Measurements from ENCODE around the gene CLASP1. TPM values are rescaled to one million over a fixed set of nuclear protein-coding genes. Genes with fewer than 3 reads are reported as not detected.

The CLASP1 gene
- total RNA-seq, 1 donor from 2014 or later: 110 TPM

DNA sequence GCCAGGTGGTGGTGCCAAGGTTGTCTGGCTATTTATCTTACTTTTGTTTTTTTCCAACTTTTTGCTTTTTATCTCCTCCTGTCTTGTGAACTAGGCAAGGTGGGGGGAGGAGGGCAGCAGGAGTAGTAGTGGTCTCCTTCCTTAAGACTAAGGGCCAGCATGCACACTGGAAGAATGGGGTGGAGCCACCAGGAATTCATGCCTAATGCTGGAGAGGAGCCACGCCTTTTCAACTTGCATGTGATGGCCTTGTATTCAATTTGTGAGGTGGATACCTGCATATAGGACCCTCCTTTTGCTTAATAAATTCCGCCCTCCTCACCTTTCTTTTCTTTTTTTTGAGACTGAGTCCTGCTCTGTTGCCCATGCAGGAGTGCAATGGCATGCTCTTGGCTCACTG lies 37.6 kb upstream of the CLASP1 start:
- Histone ChIP-seq H3K27ac (no peak overlapping the region), H3K79me2 (ENCODE audit: low read depth) (peaks cover 6% of the 10 kb centered on the region), H3K4me2 (peak overlapping the region; percentile 77), H3K4me1 (peaks cover 34% of the 10 kb centered on the region), H3F3A (ENCODE audit: low read depth) (peaks cover 32% of the 10 kb centered on the region), H3K36me3 (no peaks in the 10 kb centered on the region), H2AFZ (replicated peaks) (no peak overlapping the region), H4K20me1 (ENCODE audit: low read depth) (peaks cover 7% of the 10 kb centered on the region), H3K9me3 (ENCODE audit: low read depth) (no peaks in the 10 kb centered on the region), H3K4me3 (no peak overlapping the region), H3K27me3 (no peaks in the 10 kb centered on the region), H3K9ac (no peak overlapping the region)
- Mint-ChIP-seq H3K4me1 (peaks cover 32% of the 10 kb centered on the region), H3K27ac (no peak overlapping the region), H3K9me3 (peaks cover 15% of the 10 kb centered on the region), H3K36me3 (peaks cover 6% of the 10 kb centered on the region), H3K4me3 (no peak overlapping the region), H3K27me3 (ENCODE audit: insufficient read depth, low read depth) (peaks cover 2% of the 10 kb centered on the region)
- DNase-seq (ENCODE audit: low spot score): no peak
- TF ChIP-seq, protein P1, sequence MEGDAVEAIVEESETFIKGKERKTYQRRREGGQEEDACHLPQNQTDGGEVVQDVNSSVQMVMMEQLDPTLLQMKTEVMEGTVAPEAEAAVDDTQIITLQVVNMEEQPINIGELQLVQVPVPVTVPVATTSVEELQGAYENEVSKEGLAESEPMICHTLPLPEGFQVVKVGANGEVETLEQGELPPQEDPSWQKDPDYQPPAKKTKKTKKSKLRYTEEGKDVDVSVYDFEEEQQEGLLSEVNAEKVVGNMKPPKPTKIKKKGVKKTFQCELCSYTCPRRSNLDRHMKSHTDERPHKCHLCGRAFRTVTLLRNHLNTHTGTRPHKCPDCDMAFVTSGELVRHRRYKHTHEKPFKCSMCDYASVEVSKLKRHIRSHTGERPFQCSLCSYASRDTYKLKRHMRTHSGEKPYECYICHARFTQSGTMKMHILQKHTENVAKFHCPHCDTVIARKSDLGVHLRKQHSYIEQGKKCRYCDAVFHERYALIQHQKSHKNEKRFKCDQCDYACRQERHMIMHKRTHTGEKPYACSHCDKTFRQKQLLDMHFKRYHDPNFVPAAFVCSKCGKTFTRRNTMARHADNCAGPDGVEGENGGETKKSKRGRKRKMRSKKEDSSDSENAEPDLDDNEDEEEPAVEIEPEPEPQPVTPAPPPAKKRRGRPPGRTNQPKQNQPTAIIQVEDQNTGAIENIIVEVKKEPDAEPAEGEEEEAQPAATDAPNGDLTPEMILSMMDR (IDR thresholded peaks at IDR 0.05): no peak
- TF ChIP-seq EZH2phosphoT487 (IDR thresholded peaks at IDR 0.05): no peak
- TF ChIP-seq EZH2 (IDR thresholded peaks at IDR 0.05): no peak

DNA sequence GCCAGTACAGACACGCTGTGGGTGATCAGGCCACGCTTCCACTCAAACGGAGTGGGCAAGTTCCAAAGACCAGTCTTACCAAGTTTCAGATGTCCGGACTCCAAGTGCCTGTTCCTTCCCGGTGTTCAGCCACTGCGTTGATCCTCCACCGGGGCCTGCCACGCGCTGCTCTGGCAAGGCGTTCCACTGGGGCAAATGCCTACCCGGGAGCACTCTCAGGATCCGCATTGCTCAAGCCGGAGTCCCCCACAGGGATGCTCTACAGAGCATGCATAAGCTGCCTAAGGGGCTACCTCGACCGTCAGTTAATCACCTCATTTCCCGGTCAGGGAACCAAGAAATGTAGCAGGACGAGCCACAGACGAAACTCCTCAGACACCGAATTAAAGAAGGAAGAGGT lies 37.0 kb upstream of the CLASP1 start:
- Histone ChIP-seq H3K4me3 (no peak overlapping the region), H4K20me1 (ENCODE audit: low read depth) (peaks cover 7% of the 10 kb centered on the region), H3K9me3 (ENCODE audit: low read depth) (no peaks in the 10 kb centered on the region), H3K4me2 (peak overlapping the region; percentile 77), H3K4me1 (peaks cover 41% of the 10 kb centered on the region), H2AFZ (replicated peaks) (no peak overlapping the region), H3K27me3 (no peaks in the 10 kb centered on the region), H3K27ac (no peak overlapping the region), H3K9ac (no peak overlapping the region), H3F3A (ENCODE audit: low read depth) (peaks cover 39% of the 10 kb centered on the region), H3K36me3 (no peaks in the 10 kb centered on the region), H3K79me2 (ENCODE audit: low read depth) (peaks cover 6% of the 10 kb centered on the region)
- TF ChIP-seq, protein P1 (IDR thresholded peaks at IDR 0.05): no peak
- peaks cover 32% of the 10 kb centered on the region for H3K4me1 Mint-ChIP-seq
- no peak overlapping the region for H3K27ac Mint-ChIP-seq
- H3K4me3 Mint-ChIP-seq: no peak overlapping the region
- H3K36me3 Mint-ChIP-seq: peaks cover 6% of the 10 kb centered on the region
- H3K27me3 Mint-ChIP-seq (ENCODE audit: insufficient read depth, low read depth): peaks cover 3% of the 10 kb centered on the region
- DNase-seq (ENCODE audit: low spot score): peak; percentile 65
- peaks cover 19% of the 10 kb centered on the region for H3K9me3 Mint-ChIP-seq

DNA sequence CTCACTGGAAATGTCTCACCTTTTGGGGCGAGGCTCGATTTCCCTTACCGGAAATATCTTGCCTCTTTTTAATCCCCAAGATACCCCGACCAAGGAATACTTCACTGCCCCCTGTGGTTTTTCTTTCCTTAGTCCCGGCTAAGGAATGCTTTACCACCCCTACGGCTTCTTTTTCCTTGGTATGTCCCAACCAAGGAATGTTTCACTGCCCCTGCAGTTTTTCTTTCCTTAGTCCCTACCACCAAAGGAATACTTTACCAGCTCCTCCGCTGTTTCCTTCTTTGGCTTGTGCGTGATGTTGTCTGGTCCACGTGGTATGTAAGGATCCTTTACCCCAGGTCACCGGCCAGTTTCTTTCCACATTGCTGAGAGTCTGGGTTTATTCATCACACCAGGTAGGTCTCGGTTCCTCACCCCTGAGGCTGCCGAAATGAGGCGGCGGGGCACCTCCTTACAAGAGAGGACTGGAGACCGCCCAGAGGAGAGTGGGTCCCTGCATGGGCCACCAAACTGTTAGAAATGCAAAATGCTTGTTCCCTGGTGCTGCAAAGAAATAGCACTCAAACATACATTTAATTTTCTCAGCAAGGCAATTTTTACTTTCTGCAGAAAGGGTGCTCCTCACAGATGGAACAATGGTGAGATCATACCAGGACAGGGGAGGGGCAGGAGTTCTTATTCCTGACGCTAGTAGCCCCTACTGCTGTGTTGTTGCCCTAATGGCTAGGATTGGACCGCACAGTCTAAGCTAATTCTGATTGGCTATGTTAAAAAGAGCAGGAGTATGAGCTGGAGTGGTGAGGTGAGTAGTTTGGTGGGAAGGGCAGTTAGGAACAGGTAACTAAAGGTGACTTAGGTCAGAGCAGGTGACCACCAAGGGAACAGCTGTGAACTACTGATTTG lies 33.4 kb upstream of the CLASP1 start:
- peaks cover 29% of the 10 kb centered on the region for H3K9me3 Mint-ChIP-seq

More for the DNA sequence above, 33.4 kb upstream of the CLASP1 start:
- H3K4me1 ChIP-seq: peaks cover 50% of the 10 kb centered on the region
- TF ChIP-seq, protein P1 (IDR thresholded peaks at IDR 0.05): no peak
- H3K4me2 ChIP-seq: peak overlapping the region; percentile 77
- H3K4me1 Mint-ChIP-seq: peaks cover 13% of the 10 kb centered on the region
- H3K79me2 ChIP-seq (ENCODE audit: low read depth): peaks cover 6% of the 10 kb centered on the region
- no peaks in the 10 kb centered on the region for H3K27me3 ChIP-seq
- H3K36me3 Mint-ChIP-seq: peaks cover 6% of the 10 kb centered on the region
- H3K9me3 ChIP-seq (ENCODE audit: low read depth): no peaks in the 10 kb centered on the region
- H4K20me1 ChIP-seq (ENCODE audit: low read depth): peaks cover 7% of the 10 kb centered on the region
- H3K27ac Mint-ChIP-seq: no peak overlapping the region
- peaks cover 6% of the 10 kb centered on the region for H3K27me3 Mint-ChIP-seq (ENCODE audit: insufficient read depth, low read depth)
- peak overlapping the region; percentile 78 for H3K27ac ChIP-seq
- peaks cover 52% of the 10 kb centered on the region for H3F3A ChIP-seq (ENCODE audit: low read depth)
- no peak overlapping the region for H3K4me3 Mint-ChIP-seq
- peak overlapping the region; percentile 64 for H3K4me3 ChIP-seq
- H3K9ac ChIP-seq: peak overlapping the region; percentile 3
- peak overlapping the region; percentile 74 for H2AFZ ChIP-seq (replicated peaks)
- DNase-seq (ENCODE audit: low spot score): peak; percentile 87
- no peaks in the 10 kb centered on the region for H3K36me3 ChIP-seq
